H1 (cell line): ENCODE results near the gene DBR1. TPM values are rescaled to one million over a fixed set of nuclear protein-coding genes. Genes with fewer than 3 reads are reported as not detected.

Experiments
- CTCF ChIA-PET: fragments of 300-600 bp; sonication (Branson Sonifier 250); formaldehyde crosslinking; loops from one replicate; lab custom pipeline; 2021; ENCODE audit not compliant: partially characterized antibody; lab: Charles Lee
- POLR2A ChIA-PET: fragments of 300-600 bp; sonication (Branson Sonifier 250); formaldehyde crosslinking; loops from one replicate; lab custom pipeline; 2021; ENCODE audit warnings: inconsistent platforms; ENCODE audit not compliant: partially characterized antibody; lab: Charles Lee
- DNase-seq, 2 experiments: peaks; one replicate each; pipeline versions ENCODE4 v3.0.0 to v3.0.0-alpha.2; 2010 to 2022; ENCODE audit warnings: low spot score in 2 of 2, low read depth in 1 of 2, mixed read lengths in 1 of 2
- FAIRE-seq: peaks from 2 replicates; lab custom pipeline; 2011; peaks lifted over from hg19 to GRCh38; lab: Jason Lieb, UNC
- H2AFZ ChIP-seq: 2 replicates; pipeline ENCODE4 v1.8.1; 2012; ENCODE audit warnings: low read length, inconsistent platforms
- H2AK5ac ChIP-seq: 2 replicates; pipeline ENCODE4 v1.6.1; 2013; ENCODE audit warnings: low read depth, low read length
- H2BK120ac ChIP-seq: replicated peaks from 2 replicates; pipeline ENCODE3; 2013; ENCODE audit warnings: low read depth, low read length, inconsistent platforms
- H2BK12ac ChIP-seq: 2 replicates; pipeline ENCODE4 v1.6.1; 2013; ENCODE audit warnings: low read depth, low read length
- H2BK15ac ChIP-seq: 2 replicates; pipeline ENCODE4 v1.6.1; 2013; ENCODE audit warnings: low read length
- H2BK20ac ChIP-seq: 2 replicates; pipeline ENCODE4 v1.6.1; 2013; ENCODE audit warnings: low read length
- H2BK5ac ChIP-seq: 2 replicates; pipeline ENCODE4 v1.6.1; 2013; ENCODE audit warnings: low read depth, low read length
- H3K14ac ChIP-seq: 2 replicates; pipeline ENCODE4 v1.6.1; 2013; ENCODE audit warnings: inconsistent platforms; ENCODE audit not compliant: insufficient read length
- H3K18ac ChIP-seq: 2 replicates; pipeline ENCODE4 v1.6.1; 2013; ENCODE audit warnings: low read length; ENCODE audit errors: extremely low read depth
- H3K23ac ChIP-seq: 2 replicates; pipeline ENCODE4 v1.6.1; 2013; ENCODE audit warnings: inconsistent platforms; ENCODE audit not compliant: insufficient read length
- H3K23me2 ChIP-seq: 2 replicates; pipeline ENCODE4 v1.6.1; 2013; ENCODE audit warnings: low read depth, low read length
- H3K27ac ChIP-seq: 2 replicates; pipeline ENCODE4 v1.6.1; 2011; ENCODE audit warnings: low read depth, low read length, inconsistent platforms
- H3K27me3 ChIP-seq, 4 experiments: replicated peaks in 1 of 4; 1 replicate in 1 of 4; 2 replicates in 3 of 4; pipeline versions ENCODE4 v1.6.1 to v1.8.1; 2011 to 2013; ENCODE audit warnings: low read length in 3 of 4, mild to moderate bottlenecking in 3 of 4, inconsistent platforms in 2 of 4, mixed read lengths in 2 of 4, moderate library complexity in 1 of 4; ENCODE audit not compliant: control insufficient read depth in 3 of 4, insufficient read depth in 3 of 4; ENCODE audit errors: extremely low read depth in 1 of 4
- H3K36me3 ChIP-seq, 4 experiments: 2 replicates each; pipeline versions ENCODE4 v1.6.1 to v1.8.1; 2011 to 2013; ENCODE audit warnings: mild to moderate bottlenecking in 4 of 4, low read length in 3 of 4, moderate library complexity in 2 of 4, control low read depth in 1 of 4, inconsistent platforms in 1 of 4; ENCODE audit not compliant: insufficient read depth in 4 of 4, control insufficient read depth in 2 of 4
- H3K4ac ChIP-seq: replicated peaks from 2 replicates; pipeline ENCODE3; 2013; ENCODE audit warnings: low read length, low read depth, mixed read lengths, inconsistent platforms; ENCODE audit not compliant: insufficient read length
- H3K4me1 ChIP-seq, 4 experiments: replicated peaks in 1 of 4; 1 replicate in 1 of 4; 2 replicates in 3 of 4; pipeline versions ENCODE4 v1.6.1 to v1.8.1; 2011 to 2013; ENCODE audit warnings: low read length in 3 of 4, inconsistent platforms in 2 of 4, mixed read lengths in 1 of 4; ENCODE audit not compliant: insufficient read depth in 4 of 4, control insufficient read depth in 3 of 4
- H3K4me2 ChIP-seq, 2 experiments: 2 replicates each; pipeline versions ENCODE4 v1.6.1 to v1.8.1; 2011 to 2013; ENCODE audit warnings: low read depth in 2 of 2, low read length in 2 of 2, control low read depth in 1 of 2, inconsistent platforms in 1 of 2, mild to moderate bottlenecking in 1 of 2; ENCODE audit not compliant: insufficient read depth in 1 of 2
- H3K4me3 ChIP-seq, 4 experiments: fragments of 200-600, 300-600 bp in 1 of 4; sonication (generic), shearing (Covaris generic), sonication (Bioruptor Twin) in 1 of 4; 2 replicates each; pipeline versions ENCODE4 v1.5.1 to v1.8.1; 2011 to 2016; ENCODE audit warnings: low read length in 4 of 4, low read depth in 3 of 4, control low read depth in 2 of 4, inconsistent platforms in 2 of 4, mild to moderate bottlenecking in 2 of 4, mixed read lengths in 1 of 4, moderate library complexity in 1 of 4; ENCODE audit not compliant: insufficient read depth in 2 of 4; ENCODE audit errors: extremely low read depth in 1 of 4
- H3K56ac ChIP-seq: replicated peaks from 2 replicates; pipeline ENCODE3; 2013; ENCODE audit warnings: low read depth, mild to moderate bottlenecking, mixed read lengths, low read length, inconsistent platforms; ENCODE audit not compliant: insufficient read length
- H3K79me1 ChIP-seq: 2 replicates; pipeline ENCODE4 v1.6.1; 2013; ENCODE audit warnings: low read depth, low read length, control low read depth
- H3K79me2 ChIP-seq, 2 experiments: 2 replicates each; pipeline versions ENCODE4 v1.6.1 to v1.8.1; 2012 to 2013; ENCODE audit warnings: low read length in 2 of 2, mild to moderate bottlenecking in 2 of 2, inconsistent platforms in 1 of 2; ENCODE audit not compliant: insufficient read depth in 2 of 2, control insufficient read depth in 1 of 2
- H3K9ac ChIP-seq, 4 experiments: replicated peaks in 1 of 4; 1 replicate in 1 of 4; 2 replicates in 3 of 4; pipeline versions ENCODE4 v1.6.1 to v1.8.1; 2011 to 2013; ENCODE audit warnings: low read depth in 3 of 4, low read length in 3 of 4, control low read depth in 2 of 4, mild to moderate bottlenecking in 2 of 4, moderate library complexity in 2 of 4, inconsistent platforms in 1 of 4; ENCODE audit errors: extremely low read depth in 1 of 4
- H3K9me3 ChIP-seq, 2 experiments: 2 replicates each; pipeline versions ENCODE4 v1.6.1 to v1.8.1; 2012 to 2013; ENCODE audit warnings: mild to moderate bottlenecking in 2 of 2, moderate library complexity in 2 of 2, control low read depth in 1 of 2, inconsistent platforms in 1 of 2, low read depth in 1 of 2, low read length in 1 of 2, mixed read lengths in 1 of 2; ENCODE audit not compliant: insufficient read depth in 2 of 2
- H4K20me1 ChIP-seq, 2 experiments: replicated peaks in 1 of 2; 2 replicates each; pipeline versions ENCODE3 to v1.8.1; 2011 to 2013; ENCODE audit warnings: inconsistent platforms in 2 of 2, low read length in 2 of 2, mild to moderate bottlenecking in 1 of 2; ENCODE audit not compliant: insufficient read depth in 2 of 2, control insufficient read depth in 1 of 2
- H4K5ac ChIP-seq: 2 replicates; pipeline ENCODE4 v1.6.1; 2013; ENCODE audit warnings: low read length, low read depth, mixed read lengths, inconsistent platforms; ENCODE audit not compliant: insufficient read length
- H4K8ac ChIP-seq: 2 replicates; pipeline ENCODE4 v1.8.0; 2013; ENCODE audit warnings: mild to moderate bottlenecking, moderate library complexity, low read length, inconsistent platforms; ENCODE audit not compliant: insufficient read depth; ENCODE audit errors: extremely low read depth
- H4K91ac ChIP-seq: replicated peaks from 2 replicates; pipeline ENCODE3; 2013; ENCODE audit warnings: low read length, mixed read lengths, inconsistent platforms; ENCODE audit not compliant: insufficient read length
- ASH2L ChIP-seq: fragments of 200-600, 300-600 bp; sonication (generic); IDR thresholded peaks from one replicate; pipeline ENCODE4 v1.7.1; 2017; ENCODE audit warnings: low read length
- RBBP5 ChIP-seq: IDR thresholded peaks from 2 replicates; pipeline ENCODE4 v1.7.1; 2012; ENCODE audit warnings: low read depth, mild to moderate bottlenecking, inconsistent platforms, low read length, moderate library complexity, borderline replicate concordance
- WGBS, 2 experiments: shearing (Covaris generic) in 1 of 2; methylation state at CpG; one replicate each; pipeline versions ENCODE4 v1.1.6 to v1.1.7; 2013 to 2015; ENCODE audit warnings: low lambda C conversion rate in 2 of 2, mixed read lengths in 2 of 2, inconsistent platforms in 1 of 2, low coverage in 1 of 2, missing lambda C conversion rate in 1 of 2; ENCODE audit not compliant: insufficient replicate concordance in 2 of 2, insufficient coverage in 1 of 2, insufficient read length in 1 of 2; ENCODE audit errors: extremely low coverage in 1 of 2, missing lambda C conversion rate in 1 of 2; 5-methylcytosine and 5-hydroxymethylcytosine counted together
- polyA plus RNA-seq, 7 experiments: library from polyadenylated mRNA; depleted of rRNA in 3 of 7; stranded (reverse) in 5 of 7; unstranded in 2 of 7; fragments of >200 nt in 5 of 7; fragments of 200-250 nt in 2 of 7; gene quantifications; 1 replicate in 5 of 7; 2 replicates in 1 of 7; 4 replicates in 1 of 7; pipeline versions ENCODE4 v1.2.1 to v1.2.3, GENCODE V29; 2011 to 2013; ENCODE audit warnings: missing spikeins in 2 of 7, mixed read lengths in 2 of 7
- total RNA-seq: library from RNA; stranded (reverse); fragmentation: NEBNext Ultra II Directional; extraction: Animal tissue kit (Norgen Biotek cat#: 25700); gene quantifications from 2 replicates; pipeline ENCODE4 v1.2.1, GENCODE V29; 2021

DBR1 gene
- total and polyA plus RNA-seq, 2 of the 8 experiments (the other 6 are each of a cell fraction or from before 2014, with no cell fraction given), result 10.1 to 18.3 TPM

- Histone ChIP-seq H3K9me3 (no peaks in the 10 kb centered on the region), H3K79me2 (peaks cover 0 to 20% of the 10 kb centered on the region in 2 experiments; a peak in 2 of 4 replicates), H3K79me1 (no peaks in the 10 kb centered on the region), H3K14ac (no peak overlapping the region), H3K27ac (no peak overlapping the region), H3K27me3 (no peaks in the 10 kb centered on the region), H3K4ac (no peak overlapping the region), H2BK15ac (no peak overlapping the region), H3K56ac (no peak overlapping the region), H2AFZ (no peak overlapping the region), H4K20me1 (no peaks in the 10 kb centered on the region)
- POLR2A ChIA-PET, result interaction anchor here (0.7 to 5.3 kb wide), 3 partner anchors 14 to 35 kb away, joined by 3 to 56 read pairs (median 3); partner anchors contain the start of gene ARMC8
- TF ChIP-seq ASH2L, result no peak
- no peak for TF ChIP-seq RBBP5
- TF ChIP-seq, all 59 proteins: peak for 0
- peaks cover 5% of the 10 kb centered on the region; the same call in 1 of the 2 replicates for H3K23me2 ChIP-seq
- FAIRE-seq, result no peak
- CTCF ChIA-PET, result interaction anchor here (0.9 kb wide), 1 partner anchor 60 kb away, joined by 5 read pairs; no protein-coding TSS in a partner anchor
- no peak overlapping the region for H2AK5ac ChIP-seq
- no peak overlapping the region; a peak in 1 of 4 replicates for H3K4me2 ChIP-seq
- H3K23ac ChIP-seq, result no peak overlapping the region
- H2BK20ac ChIP-seq, result no peak overlapping the region
- no peak for DNase-seq
- no peak overlapping the region for H3K9ac ChIP-seq
- no peak overlapping the region for H2BK120ac ChIP-seq
- H3K18ac ChIP-seq, result no peak overlapping the region
- no peaks in the 10 kb centered on the region; a peak in 1 of 7 replicates for H3K4me1 ChIP-seq
- no peak overlapping the region for H4K5ac ChIP-seq
- H3K4me3 ChIP-seq, result no peak overlapping the region
- H4K91ac ChIP-seq, result no peak overlapping the region
- no peak overlapping the region for H4K8ac ChIP-seq
- 92% methylated on average over 2 of the region's 2 CpGs; no CpG with 5 or more reads in 1 of the 2 experiments for WGBS, 2 experiments
- no peak overlapping the region for H2BK5ac ChIP-seq
- peaks cover 3 to 36% (median 8%) of the 10 kb centered on the region in 4 experiments; a peak in 7 of 8 replicates for H3K36me3 ChIP-seq
- H2BK12ac ChIP-seq, result no peak overlapping the region
These were observed 2.1 kb downstream of the DBR1 start for GRCh38 chr3:138172625-138173024.
